OCI-LY7 (cell line): ENCODE results near the gene MRPS26.

ENCODE experiments used
- EZH2phosphoT487 ChIP-seq: fragments of 200-600 bp; sonication (generic); IDR thresholded peaks from 2 replicates; pipeline ENCODE4 v1.6.1; 2018; ENCODE audit warnings: low read depth, borderline replicate concordance, mild to moderate bottlenecking, mixed run types, antibody characterized with exemption, low read length, moderate library complexity, mixed read lengths
- TF ChIP-seq, protein P1 (sequence below): fragments of 200-600 bp; sonication (generic); conservative IDR thresholded peaks from 2 replicates; pipeline ENCODE4 v1.5.1; 2014; ENCODE audit warnings: mild to moderate bottlenecking, antibody characterized with exemption, low read length, moderate library complexity, mixed read lengths

DNA sequence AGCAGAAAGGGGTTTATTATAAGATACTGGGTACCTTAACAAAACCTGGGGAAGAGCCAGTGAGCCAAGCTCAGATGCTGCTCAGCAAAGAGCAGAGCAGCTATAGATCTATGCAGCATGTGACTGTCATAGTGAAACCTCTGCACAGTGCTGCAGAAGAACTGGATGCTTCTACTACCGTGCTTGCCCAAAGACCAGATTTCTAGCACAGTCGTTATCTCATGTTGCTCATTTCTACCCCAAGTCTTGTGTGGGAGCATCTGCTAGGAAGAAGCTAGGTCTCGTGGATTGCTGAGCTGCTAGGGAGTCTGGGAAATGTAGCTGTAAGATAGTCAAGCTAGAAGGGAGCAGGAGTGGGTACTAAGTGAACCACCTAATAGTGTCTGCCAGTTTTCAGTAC is 34.1 kb upstream of the MRPS26 start:
- TF ChIP-seq, protein P1, sequence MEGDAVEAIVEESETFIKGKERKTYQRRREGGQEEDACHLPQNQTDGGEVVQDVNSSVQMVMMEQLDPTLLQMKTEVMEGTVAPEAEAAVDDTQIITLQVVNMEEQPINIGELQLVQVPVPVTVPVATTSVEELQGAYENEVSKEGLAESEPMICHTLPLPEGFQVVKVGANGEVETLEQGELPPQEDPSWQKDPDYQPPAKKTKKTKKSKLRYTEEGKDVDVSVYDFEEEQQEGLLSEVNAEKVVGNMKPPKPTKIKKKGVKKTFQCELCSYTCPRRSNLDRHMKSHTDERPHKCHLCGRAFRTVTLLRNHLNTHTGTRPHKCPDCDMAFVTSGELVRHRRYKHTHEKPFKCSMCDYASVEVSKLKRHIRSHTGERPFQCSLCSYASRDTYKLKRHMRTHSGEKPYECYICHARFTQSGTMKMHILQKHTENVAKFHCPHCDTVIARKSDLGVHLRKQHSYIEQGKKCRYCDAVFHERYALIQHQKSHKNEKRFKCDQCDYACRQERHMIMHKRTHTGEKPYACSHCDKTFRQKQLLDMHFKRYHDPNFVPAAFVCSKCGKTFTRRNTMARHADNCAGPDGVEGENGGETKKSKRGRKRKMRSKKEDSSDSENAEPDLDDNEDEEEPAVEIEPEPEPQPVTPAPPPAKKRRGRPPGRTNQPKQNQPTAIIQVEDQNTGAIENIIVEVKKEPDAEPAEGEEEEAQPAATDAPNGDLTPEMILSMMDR = no peak
- no peak for TF ChIP-seq EZH2phosphoT487
